Gastroesophageal sphincter (tissue), 3 donors: ENCODE data around the gene ZNF273.

Source experiments
- CTCF ChIP-seq, 4 experiments: fragments of 200-600 bp in 2 of 4; fragments of 450-650 bp in 2 of 4; sonication (generic) in 1 of 4; IDR thresholded peaks; one replicate each; pipeline ENCODE4 v1.5.1; 2017 to 2019; ENCODE audit warnings: antibody characterized with exemption in 4 of 4, mild to moderate bottlenecking in 2 of 4, moderate library complexity in 2 of 4
- EP300 ChIP-seq: sonication (generic); formaldehyde crosslinking; IDR thresholded peaks from one replicate; pipeline ENCODE4 v1.6.1; 2017; ENCODE audit warnings: antibody characterized with exemption, mild to moderate bottlenecking
- POLR2A ChIP-seq, 2 donors: fragments of 450-650 bp; IDR thresholded peaks; one replicate each; pipeline ENCODE4 v1.6.1; 2017; ENCODE audit warnings: antibody characterized with exemption in 2 of 2, mild to moderate bottlenecking in 2 of 2, moderate library complexity in 1 of 2
- POLR2AphosphoS5 ChIP-seq: sonication (generic); formaldehyde crosslinking; IDR thresholded peaks from one replicate; pipeline ENCODE4 v1.6.1; 2017; ENCODE audit warnings: antibody characterized with exemption

GRCh38 chr7:64867863-64868440, 35.1 kb upstream of the ZNF273 start:
- TF ChIP-seq CTCF (IDR thresholded peaks at IDR 0.05) = no peak
- no peak for TF ChIP-seq EP300
- TF ChIP-seq POLR2A (IDR thresholded peaks at IDR 0.05) = no peak
- TF ChIP-seq POLR2AphosphoS5 = no peak
